ENCODE measurements around the gene ENTPD2. TPM values are rescaled to one million over a fixed set of nuclear protein-coding genes. Genes with fewer than 3 reads are reported as not detected.

Gene ENTPD2
- total and polyA plus RNA-seq, 10 of the 15 experiments (the other 5 are each of a cell fraction or from before 2014, with no cell fraction given) = 0.15 to 1.8 (median 0.65) TPM; not detected in 2

DNA sequence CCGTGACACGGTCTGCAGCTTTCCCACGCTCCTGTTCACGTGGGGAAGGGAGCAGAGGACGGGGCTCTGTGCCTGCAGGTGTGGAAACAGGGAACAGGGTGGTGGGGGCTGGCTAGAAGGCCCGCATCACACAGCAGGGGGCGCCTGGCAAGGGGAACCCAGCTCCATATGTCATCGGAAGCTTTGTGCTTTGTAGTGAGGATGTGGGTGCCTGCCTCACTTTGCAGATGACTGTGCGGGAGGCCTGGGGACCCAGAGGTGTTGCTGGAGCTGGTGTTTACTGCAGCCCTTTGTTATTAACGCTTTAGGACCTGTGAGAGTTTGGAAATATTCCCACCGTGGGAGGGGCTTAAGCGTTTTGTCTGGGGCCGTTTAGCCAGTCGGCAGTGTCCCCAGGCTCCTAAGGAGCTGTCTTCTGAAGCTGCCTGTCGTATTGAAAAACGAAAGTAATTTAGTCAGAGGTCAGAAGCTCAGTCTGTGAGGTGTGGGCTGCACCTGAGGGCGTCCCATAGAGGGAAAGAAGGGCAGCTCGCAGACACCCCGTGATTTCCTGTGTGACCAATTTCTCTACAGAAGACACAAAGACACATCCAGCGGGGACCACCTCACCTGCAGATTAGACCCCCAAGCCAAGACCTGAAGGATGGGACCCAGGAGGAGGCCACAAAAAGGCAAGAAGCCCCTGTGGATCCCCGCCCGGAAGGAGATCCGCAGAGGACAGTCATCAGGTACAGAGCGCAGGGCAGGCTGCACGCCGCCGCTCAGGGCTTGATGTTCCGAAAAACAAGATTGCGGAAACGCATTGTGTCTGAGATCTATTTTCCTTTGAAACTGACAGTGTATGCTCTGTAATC is 42.0 kb upstream of the ENTPD2 start (continued):
- TF ChIP-seq CREM (IDR thresholded peaks at IDR 0.05; ENCODE audit: low read depth) (peak; percentile 88), EP300 (IDR thresholded peaks at IDR 0.05; ENCODE audit: borderline replicate concordance in 1 of 2, control insufficient read depth in 1 of 2, low read depth in 2 of 2, low read length in 2 of 2) (peak in 1 of 2 experiments; percentile 52; a peak in 2 of 4 replicates), HCFC1 (IDR thresholded peaks at IDR 0.05; ENCODE audit: low read length) (0 out of 2 replicates have a peak, but pooled peaks have one; percentile 34), SUPT20H (IDR thresholded peaks at IDR 0.05; ENCODE audit: borderline replicate concordance, control insufficient read depth, low read depth, low read length) (no peak), SUZ12 (IDR thresholded peaks at IDR 0.05; ENCODE audit: unreplicated experiment) (no peak), HDAC2 (IDR thresholded peaks at IDR 0.05) (no peak), ZBED1 (IDR thresholded peaks at IDR 0.05; ENCODE audit: borderline replicate concordance) (peak; percentile 45; the same call in 1 of the 2 replicates), CREB1 (IDR thresholded peaks at IDR 0.05; ENCODE audit: low read depth) (peak; percentile 82), IRF4 (IDR thresholded peaks at IDR 0.05; ENCODE audit: low read depth, low read length) (peak; percentile 75), ZSCAN29 (IDR thresholded peaks at IDR 0.05) (no peak), MTA3 (IDR thresholded peaks at IDR 0.05; ENCODE audit: borderline replicate concordance, low read length) (0 out of 2 replicates have a peak, but pooled peaks have one; percentile 54), SMARCA5 (IDR thresholded peaks at IDR 0.05) (peak; percentile 76), NFIC (IDR thresholded peaks at IDR 0.05; ENCODE audit: low read depth, low read length) (peak; percentile 67; the same call in 1 of the 2 replicates), RELA (IDR thresholded peaks at IDR 0.05; ENCODE audit: borderline replicate concordance, partially characterized antibody) (peak; percentile 63), RBBP5 (conservative IDR thresholded peaks at IDR 0.05) (no peak)
- TF ChIP-seq, protein P1, sequence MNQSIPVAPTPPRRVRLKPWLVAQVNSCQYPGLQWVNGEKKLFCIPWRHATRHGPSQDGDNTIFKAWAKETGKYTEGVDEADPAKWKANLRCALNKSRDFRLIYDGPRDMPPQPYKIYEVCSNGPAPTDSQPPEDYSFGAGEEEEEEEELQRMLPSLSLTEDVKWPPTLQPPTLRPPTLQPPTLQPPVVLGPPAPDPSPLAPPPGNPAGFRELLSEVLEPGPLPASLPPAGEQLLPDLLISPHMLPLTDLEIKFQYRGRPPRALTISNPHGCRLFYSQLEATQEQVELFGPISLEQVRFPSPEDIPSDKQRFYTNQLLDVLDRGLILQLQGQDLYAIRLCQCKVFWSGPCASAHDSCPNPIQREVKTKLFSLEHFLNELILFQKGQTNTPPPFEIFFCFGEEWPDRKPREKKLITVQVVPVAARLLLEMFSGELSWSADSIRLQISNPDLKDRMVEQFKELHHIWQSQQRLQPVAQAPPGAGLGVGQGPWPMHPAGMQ (IDR thresholded peaks at IDR 0.05; ENCODE audit: borderline replicate concordance) = no peak
- TF ChIP-seq, protein P2, sequence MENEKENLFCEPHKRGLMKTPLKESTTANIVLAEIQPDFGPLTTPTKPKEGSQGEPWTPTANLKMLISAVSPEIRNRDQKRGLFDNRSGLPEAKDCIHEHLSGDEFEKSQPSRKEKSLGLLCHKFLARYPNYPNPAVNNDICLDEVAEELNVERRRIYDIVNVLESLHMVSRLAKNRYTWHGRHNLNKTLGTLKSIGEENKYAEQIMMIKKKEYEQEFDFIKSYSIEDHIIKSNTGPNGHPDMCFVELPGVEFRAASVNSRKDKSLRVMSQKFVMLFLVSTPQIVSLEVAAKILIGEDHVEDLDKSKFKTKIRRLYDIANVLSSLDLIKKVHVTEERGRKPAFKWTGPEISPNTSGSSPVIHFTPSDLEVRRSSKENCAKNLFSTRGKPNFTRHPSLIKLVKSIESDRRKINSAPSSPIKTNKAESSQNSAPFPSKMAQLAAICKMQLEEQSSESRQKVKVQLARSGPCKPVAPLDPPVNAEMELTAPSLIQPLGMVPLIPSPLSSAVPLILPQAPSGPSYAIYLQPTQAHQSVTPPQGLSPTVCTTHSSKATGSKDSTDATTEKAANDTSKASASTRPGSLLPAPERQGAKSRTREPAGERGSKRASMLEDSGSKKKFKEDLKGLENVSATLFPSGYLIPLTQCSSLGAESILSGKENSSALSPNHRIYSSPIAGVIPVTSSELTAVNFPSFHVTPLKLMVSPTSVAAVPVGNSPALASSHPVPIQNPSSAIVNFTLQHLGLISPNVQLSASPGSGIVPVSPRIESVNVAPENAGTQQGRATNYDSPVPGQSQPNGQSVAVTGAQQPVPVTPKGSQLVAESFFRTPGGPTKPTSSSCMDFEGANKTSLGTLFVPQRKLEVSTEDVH (IDR thresholded peaks at IDR 0.05; ENCODE audit: low read depth, partially characterized antibody) = no peak
- TF ChIP-seq, protein P3, sequence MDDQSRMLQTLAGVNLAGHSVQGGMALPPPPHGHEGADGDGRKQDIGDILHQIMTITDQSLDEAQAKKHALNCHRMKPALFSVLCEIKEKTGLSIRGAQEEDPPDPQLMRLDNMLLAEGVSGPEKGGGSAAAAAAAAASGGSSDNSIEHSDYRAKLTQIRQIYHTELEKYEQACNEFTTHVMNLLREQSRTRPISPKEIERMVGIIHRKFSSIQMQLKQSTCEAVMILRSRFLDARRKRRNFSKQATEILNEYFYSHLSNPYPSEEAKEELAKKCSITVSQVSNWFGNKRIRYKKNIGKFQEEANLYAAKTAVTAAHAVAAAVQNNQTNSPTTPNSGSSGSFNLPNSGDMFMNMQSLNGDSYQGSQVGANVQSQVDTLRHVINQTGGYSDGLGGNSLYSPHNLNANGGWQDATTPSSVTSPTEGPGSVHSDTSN (IDR thresholded peaks at IDR 0.05; ENCODE audit: insufficient replicate concordance, low read depth, low read length) = no peak
- TF ChIP-seq, protein P4, sequence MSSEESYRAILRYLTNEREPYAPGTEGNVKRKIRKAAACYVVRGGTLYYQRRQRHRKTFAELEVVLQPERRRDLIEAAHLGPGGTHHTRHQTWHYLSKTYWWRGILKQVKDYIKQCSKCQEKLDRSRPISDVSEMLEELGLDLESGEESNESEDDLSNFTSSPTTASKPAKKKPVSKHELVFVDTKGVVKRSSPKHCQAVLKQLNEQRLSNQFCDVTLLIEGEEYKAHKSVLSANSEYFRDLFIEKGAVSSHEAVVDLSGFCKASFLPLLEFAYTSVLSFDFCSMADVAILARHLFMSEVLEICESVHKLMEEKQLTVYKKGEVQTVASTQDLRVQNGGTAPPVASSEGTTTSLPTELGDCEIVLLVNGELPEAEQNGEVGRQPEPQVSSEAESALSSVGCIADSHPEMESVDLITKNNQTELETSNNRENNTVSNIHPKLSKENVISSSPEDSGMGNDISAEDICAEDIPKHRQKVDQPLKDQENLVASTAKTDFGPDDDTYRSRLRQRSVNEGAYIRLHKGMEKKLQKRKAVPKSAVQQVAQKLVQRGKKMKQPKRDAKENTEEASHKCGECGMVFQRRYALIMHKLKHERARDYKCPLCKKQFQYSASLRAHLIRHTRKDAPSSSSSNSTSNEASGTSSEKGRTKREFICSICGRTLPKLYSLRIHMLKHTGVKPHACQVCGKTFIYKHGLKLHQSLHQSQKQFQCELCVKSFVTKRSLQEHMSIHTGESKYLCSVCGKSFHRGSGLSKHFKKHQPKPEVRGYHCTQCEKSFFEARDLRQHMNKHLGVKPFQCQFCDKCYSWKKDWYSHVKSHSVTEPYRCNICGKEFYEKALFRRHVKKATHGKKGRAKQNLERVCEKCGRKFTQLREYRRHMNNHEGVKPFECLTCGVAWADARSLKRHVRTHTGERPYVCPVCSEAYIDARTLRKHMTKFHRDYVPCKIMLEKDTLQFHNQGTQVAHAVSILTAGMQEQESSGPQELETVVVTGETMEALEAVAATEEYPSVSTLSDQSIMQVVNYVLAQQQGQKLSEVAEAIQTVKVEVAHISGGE (CRISPR knock-in tag; IDR thresholded peaks at IDR 0.05) = no peak
